Neural progenitor cell (in vitro differentiated cells): Measurements from ENCODE around the gene SLC38A10. TPM values are rescaled to one million over a fixed set of nuclear protein-coding genes. Genes with fewer than 3 reads are reported as not detected.

Experiments used
- DNase-seq: peaks from one replicate; pipeline ENCODE4 v3.0.0-alpha.2; 2016; ENCODE audit warnings: low spot score
- H2AFZ ChIP-seq: fragments of 200-600 bp; sonication (generic); replicated peaks from 2 replicates; pipeline ENCODE4 v1.6.1; 2016; ENCODE audit warnings: antibody characterized with exemption
- H3F3A ChIP-seq: fragments of 200-600 bp; sonication (generic); 2 replicates; pipeline ENCODE4 v1.6.1; 2016; ENCODE audit warnings: antibody characterized with exemption, low read depth
- H3K27ac ChIP-seq: fragments of 200-600 bp; sonication (generic); 2 replicates; pipeline ENCODE4 v1.5.1; 2016; ENCODE audit warnings: mild to moderate bottlenecking
- H3K27me3 ChIP-seq: fragments of 200-600 bp; sonication (generic); 2 replicates; pipeline ENCODE4 v1.6.1; 2016; ENCODE audit warnings: mild to moderate bottlenecking, moderate library complexity
- H3K36me3 ChIP-seq: fragments of 200-600 bp; sonication (generic); 2 replicates; pipeline ENCODE4 v1.5.1; 2016
- H3K4me1 ChIP-seq: fragments of 200-600 bp; sonication (generic); 2 replicates; pipeline ENCODE4 v1.6.1; 2016; ENCODE audit warnings: mixed run types
- H3K4me2 ChIP-seq: fragments of 200-600 bp; sonication (generic); 2 replicates; pipeline ENCODE4 v1.6.1; 2016
- H3K4me3 ChIP-seq: fragments of 200-600 bp; sonication (generic); 2 replicates; pipeline ENCODE4 v1.5.1; 2016
- H3K79me2 ChIP-seq: fragments of 200-600 bp; sonication (generic); 2 replicates; pipeline ENCODE4 v1.6.1; 2016; ENCODE audit warnings: low read depth
- H3K9ac ChIP-seq: fragments of 200-600 bp; sonication (generic); 2 replicates; pipeline ENCODE4 v1.6.1; 2016
- H3K9me3 ChIP-seq: fragments of 200-600 bp; sonication (generic); 2 replicates; pipeline ENCODE4 v1.5.1; 2016; ENCODE audit warnings: low read depth
- H4K20me1 ChIP-seq: fragments of 200-600 bp; sonication (generic); 2 replicates; pipeline ENCODE4 v1.6.1; 2016; ENCODE audit warnings: low read depth
- H3K27ac Mint-ChIP-seq: 3 replicates; pipeline ENCODE4 v1.8.0; 2021; ENCODE audit warnings: mixed read lengths
- H3K27me3 Mint-ChIP-seq: 2 replicates; pipeline ENCODE4 v1.8.0; 2022; ENCODE audit warnings: low read depth, mild to moderate bottlenecking, inconsistent platforms, moderate library complexity, mixed read lengths; ENCODE audit not compliant: insufficient read depth
- H3K36me3 Mint-ChIP-seq: 3 replicates; pipeline ENCODE4 v1.8.0; 2021; ENCODE audit warnings: mixed read lengths
- H3K4me1 Mint-ChIP-seq: 3 replicates; pipeline ENCODE4 v1.8.0; 2021; ENCODE audit warnings: mixed read lengths
- H3K4me3 Mint-ChIP-seq: 3 replicates; pipeline ENCODE4 v1.8.0; 2021; ENCODE audit warnings: mild to moderate bottlenecking, moderate library complexity, mixed read lengths
- H3K9me3 Mint-ChIP-seq: 3 replicates; pipeline ENCODE4 v1.8.0; 2020; ENCODE audit warnings: mixed read lengths
- CTCF ChIP-seq: fragments of 200-600 bp; sonication (generic); IDR thresholded peaks from 2 replicates; pipeline ENCODE4 v1.5.1; 2017; ENCODE audit warnings: antibody characterized with exemption, mild to moderate bottlenecking
- EZH2 ChIP-seq: fragments of 200-600 bp; sonication (generic); IDR thresholded peaks from 2 replicates; pipeline ENCODE4 v1.6.1; 2017; ENCODE audit warnings: antibody characterized with exemption, mild to moderate bottlenecking, moderate library complexity
- EZH2phosphoT487 ChIP-seq: fragments of 200-600 bp; sonication (generic); IDR thresholded peaks from 2 replicates; pipeline ENCODE4 v1.6.1; 2017; ENCODE audit warnings: antibody characterized with exemption
- total RNA-seq: library from RNA; depleted of rRNA; stranded (reverse); fragments of >200 nt; gene quantifications from 2 replicates; pipeline ENCODE4 v1.2.3, GENCODE V29; 2015; ENCODE audit warnings: low replicate concordance

The SLC38A10 gene
- total RNA-seq, 1 donor from 2014 or later, result 8.3 TPM

- H3K4me3 ChIP-seq, result no peak overlapping the region
- Mint-ChIP-seq H3K27me3 (peaks cover 6% of the 10 kb centered on the region), H3K36me3 (peaks cover 6% of the 10 kb centered on the region), H3K9me3 (no peaks in the 10 kb centered on the region), H3K4me1 (peaks cover 38% of the 10 kb centered on the region), H3K27ac (peak overlapping the region; percentile 85), H3K4me3 (peak overlapping the region; percentile 53)
- H3K36me3 ChIP-seq, result no peaks in the 10 kb centered on the region
- H3K27me3 ChIP-seq, result no peaks in the 10 kb centered on the region
- no peak overlapping the region for H3K4me2 ChIP-seq
- no peak for TF ChIP-seq EZH2phosphoT487
- TF ChIP-seq CTCF, result peak; percentile 79
- no peak for TF ChIP-seq EZH2
- peaks cover 5% of the 10 kb centered on the region for H3K4me1 ChIP-seq
- peaks cover 28% of the 10 kb centered on the region for H4K20me1 ChIP-seq
- H2AFZ ChIP-seq, result no peak overlapping the region
- no peaks in the 10 kb centered on the region for H3K9me3 ChIP-seq
- no peak overlapping the region for H3K9ac ChIP-seq
- H3F3A ChIP-seq, result peaks cover 23% of the 10 kb centered on the region
- no peaks in the 10 kb centered on the region for H3K79me2 ChIP-seq
- H3K27ac ChIP-seq, result no peak overlapping the region
- peak; percentile 51 for DNase-seq
These were observed 41.6 kb downstream of the SLC38A10 start for GRCh38 chr17:81253358-81254131.

GRCh38 chr17:81252987-81253329 lies 42.1 kb downstream of the SLC38A10 start:
- no peak for TF ChIP-seq EZH2
- no peak for TF ChIP-seq EZH2phosphoT487
- TF ChIP-seq CTCF, result no peak
- no peak overlapping the region for H2AFZ ChIP-seq

GRCh38 chr17:81252326-81252986 lies 42.7 kb downstream of the SLC38A10 start:
- H3K9me3 ChIP-seq, result no peaks in the 10 kb centered on the region
- Mint-ChIP-seq H3K4me3 (no peak overlapping the region), H3K9me3 (no peaks in the 10 kb centered on the region), H3K27me3 (peaks cover 8% of the 10 kb centered on the region), H3K27ac (peak overlapping the region; percentile 83), H3K4me1 (peaks cover 37% of the 10 kb centered on the region), H3K36me3 (peaks cover 8% of the 10 kb centered on the region)
- H3K27me3 ChIP-seq, result no peaks in the 10 kb centered on the region
- no peak for TF ChIP-seq CTCF
- TF ChIP-seq EZH2phosphoT487, result no peak
- no peak for TF ChIP-seq EZH2
- DNase-seq, result no peak
- H3K4me2 ChIP-seq, result no peak overlapping the region
- H3K4me1 ChIP-seq, result peaks cover 5% of the 10 kb centered on the region
- H2AFZ ChIP-seq, result no peak overlapping the region
- no peak overlapping the region for H3K4me3 ChIP-seq
- H3F3A ChIP-seq, result peaks cover 23% of the 10 kb centered on the region
- no peaks in the 10 kb centered on the region for H3K79me2 ChIP-seq
- no peaks in the 10 kb centered on the region for H3K36me3 ChIP-seq
- H3K9ac ChIP-seq, result no peak overlapping the region
- H4K20me1 ChIP-seq, result peaks cover 28% of the 10 kb centered on the region
- no peak overlapping the region for H3K27ac ChIP-seq

More at GRCh38 chr17:81252987-81253329, 42.1 kb downstream of the SLC38A10 start:
- no peak overlapping the region for H3K4me2 ChIP-seq
- H4K20me1 ChIP-seq, result peaks cover 28% of the 10 kb centered on the region
- no peak overlapping the region for H3K27ac ChIP-seq
- no peak for DNase-seq
- Mint-ChIP-seq H3K27me3 (peaks cover 8% of the 10 kb centered on the region), H3K9me3 (no peaks in the 10 kb centered on the region), H3K4me3 (peak overlapping the region; percentile 53), H3K27ac (peak overlapping the region; percentile 85), H3K4me1 (peaks cover 38% of the 10 kb centered on the region), H3K36me3 (peaks cover 8% of the 10 kb centered on the region)
- H3K9ac ChIP-seq, result no peak overlapping the region
- H3K79me2 ChIP-seq, result no peaks in the 10 kb centered on the region
- no peaks in the 10 kb centered on the region for H3K36me3 ChIP-seq
- H3K4me1 ChIP-seq, result peaks cover 5% of the 10 kb centered on the region
- peaks cover 23% of the 10 kb centered on the region for H3F3A ChIP-seq
- no peaks in the 10 kb centered on the region for H3K27me3 ChIP-seq
- no peaks in the 10 kb centered on the region for H3K9me3 ChIP-seq
- no peak overlapping the region for H3K4me3 ChIP-seq
